ENCODE data around the gene ZDHHC7.

DNA sequence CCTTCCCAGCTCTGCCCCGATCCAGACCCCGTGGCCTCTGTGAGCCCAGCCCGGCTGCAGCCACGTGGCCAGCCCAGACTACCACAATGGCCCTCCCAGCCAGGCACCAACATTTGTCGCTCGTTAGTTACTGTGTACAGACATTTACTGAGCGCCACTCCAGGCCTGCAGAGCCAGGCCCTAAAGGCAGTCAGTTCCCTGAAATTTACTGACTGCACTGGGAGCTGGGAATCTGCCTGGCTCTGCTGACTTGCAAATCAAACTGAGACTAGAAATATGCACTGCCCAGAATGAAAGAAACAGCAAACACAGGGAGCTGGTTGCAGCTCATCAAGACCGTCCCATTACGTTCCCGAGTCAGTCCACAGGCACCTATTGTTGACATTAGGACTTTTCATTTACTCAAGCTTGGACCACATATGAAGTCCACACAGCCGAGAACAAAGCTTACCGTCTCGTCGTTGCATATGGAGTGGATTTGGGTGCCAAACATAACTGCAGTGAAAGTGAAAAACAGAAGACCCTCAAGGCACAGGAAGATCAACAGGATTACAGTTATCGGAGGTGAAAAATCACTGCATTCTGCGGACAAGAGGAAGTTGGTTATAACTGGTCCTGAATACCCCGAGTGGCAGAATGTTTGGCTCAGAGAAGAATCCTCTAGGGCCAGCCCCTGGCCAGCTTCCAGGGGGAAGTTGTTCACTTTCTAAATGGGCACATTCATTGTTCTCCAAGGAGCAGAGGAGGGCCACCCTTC, 34.5 kb downstream of the ZDHHC7 start:
- TF ChIP-seq, protein P1, sequence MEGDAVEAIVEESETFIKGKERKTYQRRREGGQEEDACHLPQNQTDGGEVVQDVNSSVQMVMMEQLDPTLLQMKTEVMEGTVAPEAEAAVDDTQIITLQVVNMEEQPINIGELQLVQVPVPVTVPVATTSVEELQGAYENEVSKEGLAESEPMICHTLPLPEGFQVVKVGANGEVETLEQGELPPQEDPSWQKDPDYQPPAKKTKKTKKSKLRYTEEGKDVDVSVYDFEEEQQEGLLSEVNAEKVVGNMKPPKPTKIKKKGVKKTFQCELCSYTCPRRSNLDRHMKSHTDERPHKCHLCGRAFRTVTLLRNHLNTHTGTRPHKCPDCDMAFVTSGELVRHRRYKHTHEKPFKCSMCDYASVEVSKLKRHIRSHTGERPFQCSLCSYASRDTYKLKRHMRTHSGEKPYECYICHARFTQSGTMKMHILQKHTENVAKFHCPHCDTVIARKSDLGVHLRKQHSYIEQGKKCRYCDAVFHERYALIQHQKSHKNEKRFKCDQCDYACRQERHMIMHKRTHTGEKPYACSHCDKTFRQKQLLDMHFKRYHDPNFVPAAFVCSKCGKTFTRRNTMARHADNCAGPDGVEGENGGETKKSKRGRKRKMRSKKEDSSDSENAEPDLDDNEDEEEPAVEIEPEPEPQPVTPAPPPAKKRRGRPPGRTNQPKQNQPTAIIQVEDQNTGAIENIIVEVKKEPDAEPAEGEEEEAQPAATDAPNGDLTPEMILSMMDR (IDR thresholded peaks at IDR 0.05; ENCODE audit: insufficient read depth, low read depth, low read length), result no peak
- TF ChIP-seq EZH2 (IDR thresholded peaks at IDR 0.05; ENCODE audit: insufficient read depth, low read length), result no peak

Measured in astrocyte (in vitro differentiated cells and primary cell).